Common myeloid progenitor, CD34-positive (primary cell): Measurements from ENCODE around the gene PLD5.
"Not testable (repeated sequence)": the region's sequence is repeated elsewhere in the genome, so short reads cannot be mapped to it uniquely, and the experiment has no call there.

ENCODE experiments used
- CTCF ChIA-PET: fragments of 350-600 bp; sonication (Branson Sonifier 250); formaldehyde crosslinking; loops from one replicate; lab custom pipeline; 2021; ENCODE audit warnings: antibody characterized with exemption; lab: Charles Lee
- POLR2A ChIA-PET: fragments of 350-600 bp; sonication (Branson Sonifier 250); formaldehyde crosslinking; loops from one replicate; lab custom pipeline; 2021; ENCODE audit warnings: antibody characterized with exemption; lab: Charles Lee
- DNase-seq, 3 donors: peaks; one replicate each; pipeline versions ENCODE4 v3.0.0 to v3.0.0-alpha.2; 2013
- H3K27ac ChIP-seq, 2 experiments: 1 replicate in 1 of 2; 2 replicates in 1 of 2; pipeline ENCODE4 v1.7.0; 2013; ENCODE audit warnings: inconsistent platforms in 2 of 2, low read length in 2 of 2, mild to moderate bottlenecking in 2 of 2, low read depth in 1 of 2, moderate library complexity in 1 of 2; ENCODE audit not compliant: severe bottlenecking in 2 of 2, insufficient read depth in 1 of 2, poor library complexity in 1 of 2
- H3K27me3 ChIP-seq, 5 experiments: replicated peaks in 2 of 5; 1 replicate in 3 of 5; 2 replicates in 2 of 5; pipeline versions ENCODE4 v1.6.1 to v1.7.0; 2013; ENCODE audit warnings: low read length in 4 of 5, mild to moderate bottlenecking in 2 of 5, moderate library complexity in 2 of 5, inconsistent platforms in 1 of 5; ENCODE audit not compliant: insufficient read depth in 5 of 5, control insufficient read depth in 4 of 5
- H3K36me3 ChIP-seq, 4 experiments: 1 replicate in 2 of 4; 2 replicates in 2 of 4; pipeline versions ENCODE4 v1.6.1 to v1.7.0; 2013; ENCODE audit warnings: low read length in 3 of 4, control low read depth in 1 of 4, mild to moderate bottlenecking in 1 of 4; ENCODE audit not compliant: control insufficient read depth in 4 of 4, insufficient read depth in 4 of 4
- H3K4me1 ChIP-seq, 4 experiments: 1 replicate in 3 of 4; 2 replicates in 1 of 4; pipeline versions ENCODE4 v1.6.1 to v1.7.1; 2013; ENCODE audit warnings: low read length in 3 of 4, mild to moderate bottlenecking in 3 of 4, control low read depth in 1 of 4, inconsistent platforms in 1 of 4, moderate library complexity in 1 of 4; ENCODE audit not compliant: control insufficient read depth in 4 of 4, insufficient read depth in 4 of 4; ENCODE audit errors: control extremely low read depth in 1 of 4
- H3K4me3 ChIP-seq, 7 experiments: 1 replicate in 4 of 7; 2 replicates in 3 of 7; pipeline versions ENCODE4 v1.5.1 to v1.7.0; 2013; ENCODE audit warnings: mild to moderate bottlenecking in 7 of 7, low read length in 6 of 7, moderate library complexity in 6 of 7, inconsistent platforms in 2 of 7, low read depth in 2 of 7, control low read depth in 1 of 7; ENCODE audit not compliant: insufficient read depth in 4 of 7, control insufficient read depth in 1 of 7; ENCODE audit errors: extremely low read depth in 1 of 7
- H3K9me3 ChIP-seq, 5 experiments: 1 replicate in 4 of 5; 2 replicates in 1 of 5; pipeline versions ENCODE4 v1.6.1 to v1.7.1; 2013; ENCODE audit warnings: low read length in 4 of 5, mild to moderate bottlenecking in 2 of 5, inconsistent platforms in 1 of 5, low read depth in 1 of 5, moderate library complexity in 1 of 5; ENCODE audit not compliant: control insufficient read depth in 4 of 5, insufficient read depth in 2 of 5; ENCODE audit errors: control extremely low read depth in 1 of 5
- whole genome bisulfite sequencing: methylation state at CpG from one replicate; pipeline ENCODE4 v1.1.5; 2013; ENCODE audit not compliant: insufficient coverage; 5-methylcytosine and 5-hydroxymethylcytosine counted together

The PLD5 gene

DNA sequence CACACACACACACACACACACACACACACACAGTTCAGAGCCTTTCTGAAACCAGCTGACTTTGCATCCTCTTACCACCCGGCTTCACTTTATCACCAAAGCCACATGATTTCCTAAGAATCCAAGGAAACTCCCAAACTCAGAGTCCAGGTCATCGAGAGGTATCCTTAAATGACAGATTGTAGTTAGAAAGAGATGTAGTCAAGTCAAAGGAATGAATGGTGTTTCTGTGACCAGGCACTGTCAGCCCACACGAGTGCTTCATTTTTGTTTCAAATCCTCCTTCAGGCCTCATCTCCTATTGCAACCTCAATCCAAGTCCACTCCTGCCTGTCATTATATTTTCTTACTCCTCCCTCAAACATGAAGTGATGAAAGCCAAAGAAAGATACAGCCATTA, 174.1 kb downstream of the PLD5 start:
- H3K27ac ChIP-seq, H3K4me1 ChIP-seq, H3K36me3 ChIP-seq, CTCF ChIA-PET, POLR2A ChIA-PET, H3K27me3 ChIP-seq, H3K4me3 ChIP-seq, DNase-seq, H3K9me3 ChIP-seq: not testable (repeated sequence)
- WGBS = 83% methylated on average over 1 of the region's 3 CpGs

DNA sequence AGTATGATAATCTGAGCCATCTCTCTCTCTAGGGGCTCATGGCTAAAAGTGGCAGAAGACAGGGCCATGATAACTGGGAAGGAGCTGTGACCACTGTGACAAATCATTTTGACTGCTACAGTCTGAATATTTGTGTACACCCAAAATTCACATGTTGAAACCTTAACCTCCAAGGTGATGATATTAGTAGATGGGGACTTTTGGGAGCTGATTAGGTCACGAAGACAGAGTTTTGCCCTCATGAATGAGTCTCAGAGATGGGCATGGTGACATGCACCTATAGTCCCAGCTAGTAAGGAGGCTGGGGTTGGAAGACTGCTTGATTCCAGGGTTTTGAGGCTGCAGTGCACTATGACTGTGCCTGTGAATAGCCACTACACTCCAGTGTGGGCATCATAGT, 174.9 kb downstream of the PLD5 start:
- no peak for DNase-seq
- Histone ChIP-seq H3K4me1 (no peaks in the 10 kb centered on the region), H3K27me3 (no peaks in the 10 kb centered on the region), H3K36me3 (no peaks in the 10 kb centered on the region), H3K9me3 (no peaks in the 10 kb centered on the region), H3K4me3 (no peak overlapping the region), H3K27ac (no peak overlapping the region)
- WGBS = 90% methylated on average over 1 of the region's 1 CpG
- ChIA-PET POLR2A (no interaction called here), CTCF (no interaction called here)

DNA sequence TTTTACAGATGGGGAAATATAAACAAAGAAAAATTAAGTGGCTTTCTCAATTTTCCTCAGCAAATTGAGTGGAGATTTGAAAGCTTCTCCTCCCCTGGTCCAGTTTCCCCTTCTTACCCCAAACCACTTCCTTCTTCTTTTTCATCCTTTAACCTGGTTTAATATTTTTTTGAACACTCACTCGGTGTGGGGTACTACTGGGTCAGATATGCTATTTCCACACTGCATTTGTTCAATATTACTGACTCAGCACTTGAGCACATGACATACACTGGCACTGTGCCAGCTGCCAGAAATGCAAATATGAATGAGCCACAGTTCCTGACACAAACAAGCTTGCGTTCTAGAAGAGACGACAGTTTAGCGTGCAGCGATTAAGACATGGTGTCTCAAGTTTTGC, 193.6 kb downstream of the PLD5 start:
- 0% methylated on average over 1 of the region's 5 CpGs for WGBS
- H3K36me3 ChIP-seq, H3K9me3 ChIP-seq, H3K27ac ChIP-seq, H3K27me3 ChIP-seq, CTCF ChIA-PET, POLR2A ChIA-PET: not testable (repeated sequence)
- Histone ChIP-seq H3K4me1 (peaks cover 0 to 10% (median 2%) of the 10 kb centered on the region in 4 experiments), H3K4me3 (peak overlapping the region in 1 of 7 experiments; percentile 23)
- DNase-seq = peak; percentile 47 to 66 (median 66)

DNA sequence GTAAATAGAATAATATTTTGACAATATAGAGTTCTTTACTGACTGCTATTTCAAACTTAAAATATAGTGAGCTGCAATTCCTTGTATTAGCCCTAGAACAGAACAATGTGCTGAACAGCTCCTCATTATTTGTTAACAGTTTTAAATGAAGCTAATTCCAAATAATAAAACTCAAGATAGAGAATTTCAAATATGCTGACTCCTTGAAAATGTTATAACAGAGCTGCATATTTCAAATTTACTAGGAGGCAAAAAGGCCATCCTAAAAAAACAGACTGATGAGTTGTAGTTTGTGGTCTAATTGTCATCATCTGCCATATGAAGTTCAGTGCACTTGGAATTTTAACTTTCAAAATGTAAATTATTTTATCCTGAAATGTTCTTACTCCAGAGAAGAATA, 197.1 kb downstream of the PLD5 start:
- H3K36me3 ChIP-seq, H3K27ac ChIP-seq, DNase-seq, CTCF ChIA-PET, H3K9me3 ChIP-seq, H3K4me3 ChIP-seq, H3K27me3 ChIP-seq, POLR2A ChIA-PET: not testable (repeated sequence)
- peaks cover 0 to 10% (median 2%) of the 10 kb centered on the region in 4 experiments for H3K4me1 ChIP-seq

- whole genome bisulfite sequencing = 90% methylated on average over 2 of the region's 7 CpGs
- H3K36me3 ChIP-seq, H3K4me1 ChIP-seq, CTCF ChIA-PET, H3K27ac ChIP-seq, DNase-seq, H3K27me3 ChIP-seq, H3K9me3 ChIP-seq, POLR2A ChIA-PET, H3K4me3 ChIP-seq: not testable (repeated sequence)
Measured at GRCh38 chr1:242321981-242322380, 202.5 kb downstream of the PLD5 start.

DNA sequence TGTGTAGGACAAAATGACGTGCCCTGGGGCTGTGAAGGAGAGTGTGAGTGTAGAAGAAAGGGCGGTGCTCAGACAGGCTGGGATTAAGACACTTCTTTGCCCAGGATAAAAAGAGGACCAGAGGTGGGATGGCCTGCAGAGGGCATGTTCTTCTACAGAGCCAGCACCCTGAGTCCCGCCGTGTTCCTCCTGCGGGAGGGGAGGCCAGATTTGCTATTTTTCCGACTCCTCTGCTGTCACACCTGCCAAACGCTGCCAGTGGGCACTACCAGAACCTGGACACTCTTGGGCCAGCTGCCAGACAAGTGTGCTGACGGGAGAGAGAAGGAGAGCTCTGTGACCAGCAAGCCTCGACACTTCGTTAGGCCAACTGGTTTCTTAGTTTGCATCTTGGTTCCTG, 206.4 kb downstream of the PLD5 start:
- ChIA-PET POLR2A (no interaction called here), CTCF (no interaction called here)
- Histone ChIP-seq H3K27me3 (no peaks in the 10 kb centered on the region), H3K36me3 (no peaks in the 10 kb centered on the region), H3K27ac (no peak overlapping the region), H3K4me1 (no peaks in the 10 kb centered on the region), H3K4me3 (no peak overlapping the region), H3K9me3 (no peaks in the 10 kb centered on the region)
- no peak for DNase-seq
- WGBS = 98% methylated on average over 10 of the region's 10 CpGs

- WGBS = no CpG with 5 or more reads among the region's 1 CpG
- H3K27me3 ChIP-seq = not testable (repeated sequence)
Measured at GRCh38 chr1:242314865-242315264, 209.6 kb downstream of the PLD5 start.

More at GRCh38 chr1:242314865-242315264, 209.6 kb downstream of the PLD5 start:
- H3K9me3 ChIP-seq, POLR2A ChIA-PET, H3K36me3 ChIP-seq, H3K27ac ChIP-seq, DNase-seq, H3K4me3 ChIP-seq, H3K4me1 ChIP-seq, CTCF ChIA-PET: not testable (repeated sequence)
